GM18907 (cell line): ENCODE data around the gene TAOK1.
"Not testable (repeated sequence)": the region's sequence is repeated elsewhere in the genome, so short reads cannot be mapped to it uniquely, and the experiment has no call there.

Experiments used
- ATAC-seq: cut with Tn5 transposase; IDR thresholded peaks from one replicate; pipeline ENCODE4 v1.9.1; 2021; ENCODE audit warnings: mild to moderate bottlenecking, moderate library complexity; ENCODE audit not compliant: unreplicated experiment

TAOK1 gene

GRCh38 chr17:29389982-29390850 lies at the start of gene TAOK1:
TAOK1 (plus strand) TSS chr17:29390363; CDS start chr17:29451549, 61,186 bp downstream.
- peak; percentile 84 for ATAC-seq

GRCh38 chr17:29341726-29342125 lies 48.4 kb upstream of the TAOK1 start:
- ATAC-seq: no peak

GRCh38 chr17:29342158-29342765 lies 47.9 kb upstream of the TAOK1 start:
- no peak for ATAC-seq

- no peak for ATAC-seq
These were observed 45.8 kb upstream of the TAOK1 start for GRCh38 chr17:29344201-29344856.

GRCh38 chr17:29345066-29345465 lies 45.1 kb upstream of the TAOK1 start:
- ATAC-seq: no peak

GRCh38 chr17:29345470-29345869 lies 44.7 kb upstream of the TAOK1 start:
- ATAC-seq: not testable (repeated sequence)

GRCh38 chr17:29346462-29346861 lies 43.7 kb upstream of the TAOK1 start:
- no peak for ATAC-seq

GRCh38 chr17:29347831-29348629 lies 42.1 kb upstream of the TAOK1 start:
- no peak for ATAC-seq

- no peak for ATAC-seq
These were observed 40.8 kb upstream of the TAOK1 start for GRCh38 chr17:29349409-29349808.

GRCh38 chr17:29352146-29352545 lies 38.0 kb upstream of the TAOK1 start:
- ATAC-seq: no peak

GRCh38 chr17:29357232-29357631 lies 32.9 kb upstream of the TAOK1 start:
- no peak for ATAC-seq

GRCh38 chr17:29357821-29358232 lies 32.3 kb upstream of the TAOK1 start:
- ATAC-seq: no peak

- ATAC-seq: no peak
These were observed 31.7 kb upstream of the TAOK1 start for GRCh38 chr17:29358416-29358815.

GRCh38 chr17:29359777-29360176 lies 30.4 kb upstream of the TAOK1 start:
- ATAC-seq: no peak

- no peak for ATAC-seq
These were observed 26.4 kb upstream of the TAOK1 start for GRCh38 chr17:29363716-29364115.

GRCh38 chr17:29364691-29365090 lies 25.5 kb upstream of the TAOK1 start:
- ATAC-seq: no peak

GRCh38 chr17:29368161-29368560 lies 22.0 kb upstream of the TAOK1 start:
- no peak for ATAC-seq

GRCh38 chr17:29368926-29369325 lies 21.2 kb upstream of the TAOK1 start:
- no peak for ATAC-seq

GRCh38 chr17:29369831-29370735 lies 20.1 kb upstream of the TAOK1 start:
- ATAC-seq: no peak
